Bone marrow (tissue), 2 donors: ENCODE results near the gene CYP4F3.
"Not testable (repeated sequence)": the region's sequence is repeated elsewhere in the genome, so short reads cannot be mapped to it uniquely, and the experiment has no call there.

Experiments used
- DNase-seq, 2 donors: peaks; one replicate each; lab custom pipeline; 2025; lab: John Stamatoyannopoulos, UW

CYP4F3 gene, protein sequence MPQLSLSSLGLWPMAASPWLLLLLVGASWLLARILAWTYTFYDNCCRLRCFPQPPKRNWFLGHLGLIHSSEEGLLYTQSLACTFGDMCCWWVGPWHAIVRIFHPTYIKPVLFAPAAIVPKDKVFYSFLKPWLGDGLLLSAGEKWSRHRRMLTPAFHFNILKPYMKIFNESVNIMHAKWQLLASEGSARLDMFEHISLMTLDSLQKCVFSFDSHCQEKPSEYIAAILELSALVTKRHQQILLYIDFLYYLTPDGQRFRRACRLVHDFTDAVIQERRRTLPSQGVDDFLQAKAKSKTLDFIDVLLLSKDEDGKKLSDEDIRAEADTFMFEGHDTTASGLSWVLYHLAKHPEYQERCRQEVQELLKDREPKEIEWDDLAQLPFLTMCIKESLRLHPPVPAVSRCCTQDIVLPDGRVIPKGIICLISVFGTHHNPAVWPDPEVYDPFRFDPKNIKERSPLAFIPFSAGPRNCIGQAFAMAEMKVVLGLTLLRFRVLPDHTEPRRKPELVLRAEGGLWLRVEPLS

GRCh38 chr19:15640294-15640903, at the start of gene CYP4F3:
CYP4F3 (plus strand) TSS chr19:15640897; CDS start chr19:15641416, 519 bp downstream.
- no peak for DNase-seq

DNA sequence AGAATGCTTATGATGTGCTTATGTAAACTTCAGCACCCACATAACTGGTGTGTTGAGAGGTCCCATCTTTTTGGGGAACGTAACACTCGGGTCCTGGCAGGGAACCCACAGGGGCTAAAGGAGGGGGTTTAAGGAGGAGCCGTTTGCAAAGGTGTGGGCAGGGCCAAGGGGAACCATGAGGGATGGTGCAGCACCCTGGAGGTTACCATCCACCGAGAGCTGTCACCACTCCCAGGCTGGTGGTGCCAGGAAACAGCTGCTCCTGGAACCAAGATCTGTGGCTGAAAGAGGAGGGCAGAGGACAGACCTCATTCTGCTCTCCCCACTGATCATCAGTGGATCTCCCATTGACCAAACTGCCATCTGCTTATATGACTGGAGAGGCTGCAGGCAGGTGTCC, 48.9 kb upstream of the CYP4F3 start:
- DNase-seq, result no peak

- not testable (repeated sequence) for DNase-seq
These were observed 48.2 kb upstream of the CYP4F3 start for GRCh38 chr19:15592506-15592905.

DNA sequence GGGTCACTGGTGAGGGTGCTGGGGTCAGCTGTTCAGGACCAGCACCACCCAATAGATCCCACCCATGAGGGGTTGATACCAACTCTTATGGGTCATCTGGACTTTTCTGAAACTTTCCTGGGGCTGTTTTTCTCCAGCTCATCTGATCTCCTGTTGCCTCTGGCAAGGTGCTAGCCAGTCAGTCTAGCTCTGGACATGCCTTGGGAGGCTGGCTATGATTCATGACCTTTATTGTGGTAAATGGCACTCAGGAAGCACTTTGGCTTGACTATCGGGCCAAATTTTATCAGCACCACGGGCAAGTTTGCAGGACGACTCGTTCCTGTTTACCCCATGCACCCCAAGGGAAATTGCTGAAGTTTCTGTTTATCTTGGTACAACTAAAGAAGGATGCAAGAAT, 46.9 kb upstream of the CYP4F3 start:
- DNase-seq, result not testable (repeated sequence)

- DNase-seq, result no peak
These were observed 45.6 kb upstream of the CYP4F3 start for GRCh38 chr19:15595069-15595468.

- not testable (repeated sequence) for DNase-seq
These were observed 32.4 kb upstream of the CYP4F3 start for GRCh38 chr19:15607978-15608925.

GRCh38 chr19:15609261-15609660, 31.4 kb upstream of the CYP4F3 start:
- DNase-seq, result no peak

DNA sequence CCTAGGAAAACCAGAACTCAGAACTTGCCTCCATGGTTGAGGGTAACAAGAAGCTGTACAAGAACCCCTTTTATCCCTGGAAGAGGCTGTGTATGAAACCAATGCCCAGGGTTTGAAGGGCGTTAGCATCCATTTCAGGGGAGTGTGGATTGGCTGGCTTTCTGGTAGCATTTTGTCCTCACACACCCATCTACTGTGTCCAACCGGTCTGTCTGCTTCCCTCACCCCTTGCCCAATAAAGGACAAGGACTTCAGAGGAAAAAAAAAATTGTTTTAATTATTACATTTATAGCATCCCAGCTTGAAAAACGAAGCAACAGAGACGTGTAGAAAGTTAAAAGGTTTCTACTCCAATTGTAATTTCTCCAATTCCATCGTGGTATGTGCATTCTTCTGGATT, 28.4 kb upstream of the CYP4F3 start:
- no peak for DNase-seq

DNA sequence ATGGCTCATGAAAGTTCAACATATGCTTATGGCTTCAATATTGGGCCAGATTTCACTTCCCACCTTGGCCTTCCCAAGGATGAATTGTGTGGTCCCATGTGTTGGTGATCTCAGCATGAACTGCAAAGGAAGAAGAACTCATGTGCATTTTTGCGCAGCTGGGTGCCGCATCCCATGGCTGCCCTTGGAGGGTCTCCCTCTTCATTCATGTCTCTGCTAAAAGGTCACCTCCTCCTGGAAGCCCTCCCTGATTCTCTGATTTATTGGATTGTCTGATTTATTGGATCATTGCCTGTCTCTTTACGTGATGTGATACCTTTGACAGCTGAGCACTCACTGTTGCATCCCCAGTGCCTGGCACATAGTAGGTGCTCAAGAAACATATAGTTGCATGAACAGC, 27.4 kb upstream of the CYP4F3 start:
- no peak for DNase-seq

DNA sequence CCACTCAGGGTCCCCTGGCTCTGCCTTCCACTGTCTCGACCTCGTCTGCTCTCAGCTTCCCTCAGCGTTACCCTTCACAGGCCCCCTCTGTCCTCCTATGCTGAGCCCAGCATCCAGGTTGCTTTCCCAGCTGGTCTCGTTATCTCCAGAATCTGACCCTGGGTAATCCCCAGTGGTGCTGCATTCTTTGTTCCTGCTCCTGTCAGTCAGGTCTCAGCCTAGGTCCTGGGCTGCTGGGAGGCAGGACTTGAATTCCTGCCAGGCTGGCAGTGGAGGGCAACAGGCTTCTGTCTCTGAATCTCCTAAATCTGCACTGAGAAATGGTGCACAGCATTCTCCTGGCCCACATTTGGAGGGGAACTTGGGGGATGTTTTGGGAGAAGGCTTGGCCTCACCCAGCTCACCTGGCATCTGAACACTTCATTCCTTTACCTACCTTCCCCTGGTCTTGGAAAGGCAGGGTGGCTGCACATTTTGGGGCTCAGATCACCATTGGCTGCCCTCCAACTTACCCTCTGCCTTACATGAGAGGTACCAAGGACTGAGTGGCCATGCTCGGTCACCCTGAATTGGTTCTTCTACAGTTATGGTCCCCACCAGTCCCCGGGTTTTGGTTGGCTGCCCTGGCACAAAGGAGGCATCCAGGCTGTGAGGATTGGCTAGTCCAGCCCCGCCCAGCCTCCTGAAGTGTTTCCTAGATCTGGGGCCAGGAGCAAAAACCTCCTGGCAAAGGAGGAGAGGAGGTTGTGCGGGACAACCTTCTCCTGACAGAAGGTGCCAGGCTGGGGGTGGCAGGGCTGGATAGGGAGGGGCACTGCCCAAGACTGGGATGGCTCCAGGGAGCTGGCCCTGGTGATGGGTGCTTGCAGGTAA, 26.0 kb upstream of the CYP4F3 start, which contains the start of gene CYP4F8:
Gene CYP4F8 (plus strand): TSS at position 712 of the 873 bp plus-strand sequence. CDS start 399 bp downstream, outside the sequence.
- DNase-seq, result no peak

DNA sequence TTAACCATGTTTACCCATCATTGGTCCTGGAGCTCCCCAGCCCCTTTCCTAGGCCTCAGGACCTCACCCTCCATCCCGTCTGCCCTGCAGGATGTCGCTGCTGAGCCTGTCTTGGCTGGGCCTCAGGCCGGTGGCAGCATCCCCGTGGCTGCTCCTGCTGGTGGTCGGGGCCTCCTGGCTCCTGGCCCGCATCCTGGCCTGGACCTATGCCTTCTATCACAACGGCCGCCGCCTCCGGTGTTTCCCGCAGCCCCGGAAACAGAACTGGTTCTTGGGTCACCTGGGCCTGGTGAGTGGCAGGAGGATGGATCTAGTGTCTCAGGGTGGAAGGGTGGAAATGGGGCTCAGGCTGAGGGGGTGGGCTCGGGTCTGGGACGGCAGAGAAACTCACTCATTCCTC, 25.2 kb upstream of the CYP4F3 start:
- no peak for DNase-seq

DNA sequence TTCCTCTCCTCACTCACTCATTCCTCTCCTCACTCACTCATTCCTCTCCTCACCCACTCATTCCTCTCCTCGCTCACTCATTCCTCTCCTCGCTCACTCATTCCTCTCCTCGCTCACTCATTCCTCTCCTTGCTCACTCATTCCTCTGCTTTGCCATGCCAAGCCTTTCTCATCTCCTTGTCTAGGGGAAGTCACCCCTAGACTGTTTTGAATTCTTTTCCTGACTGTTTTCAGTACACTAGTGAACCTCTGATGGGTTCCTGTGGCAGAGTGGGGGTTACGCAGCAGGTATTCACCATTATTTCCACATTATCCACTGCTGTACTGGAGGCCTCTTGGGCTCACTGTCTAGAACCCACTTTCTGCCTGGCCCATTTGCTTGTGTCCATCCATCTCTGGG, 24.5 kb upstream of the CYP4F3 start:
- DNase-seq, result no peak

- no peak for DNase-seq
These were observed 23.9 kb upstream of the CYP4F3 start for GRCh38 chr19:15616627-15617270.

DNA sequence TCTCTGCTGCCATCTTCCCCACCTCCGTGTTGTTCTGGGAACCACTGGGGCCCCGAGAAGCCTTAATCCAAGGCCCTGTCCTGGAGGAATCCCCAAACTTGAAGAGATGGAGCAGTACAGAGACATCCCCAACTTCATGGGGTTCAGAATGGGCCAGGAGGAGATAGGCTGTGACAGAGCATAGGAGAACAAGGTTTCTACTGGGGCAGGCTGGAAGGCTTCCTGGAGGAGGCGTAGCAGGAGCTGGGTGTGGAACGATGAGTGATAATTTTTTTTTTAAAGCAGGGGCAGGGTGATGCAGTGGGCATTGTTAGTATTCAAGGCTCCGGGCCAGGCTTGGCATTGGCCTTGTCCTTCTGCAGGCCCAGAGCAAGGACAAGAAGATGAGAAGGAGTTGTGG, 22.4 kb upstream of the CYP4F3 start:
- DNase-seq, result no peak

DNA sequence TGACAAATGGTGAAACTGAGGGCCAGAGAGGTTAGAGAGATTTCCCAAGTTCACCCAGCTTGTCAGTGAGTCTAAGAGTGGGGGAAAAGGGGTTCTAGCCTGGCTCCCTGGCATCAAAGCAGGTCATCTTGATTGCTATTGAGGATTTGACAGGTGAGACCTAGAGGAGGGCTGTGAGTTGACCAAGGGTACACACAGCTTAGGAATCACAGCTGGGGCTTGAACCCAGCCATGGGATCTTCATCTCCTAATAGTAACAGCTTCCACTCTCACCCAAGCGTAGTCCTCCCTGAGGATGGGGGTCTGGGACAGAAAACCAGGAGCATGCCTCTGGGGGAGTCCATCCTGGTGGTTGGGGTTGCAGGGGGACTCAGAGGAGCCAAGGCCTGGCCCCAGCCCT, 18.9 kb upstream of the CYP4F3 start:
- DNase-seq, result no peak

- no peak for DNase-seq
These were observed 17.7 kb upstream of the CYP4F3 start for GRCh38 chr19:15622991-15623390.

DNA sequence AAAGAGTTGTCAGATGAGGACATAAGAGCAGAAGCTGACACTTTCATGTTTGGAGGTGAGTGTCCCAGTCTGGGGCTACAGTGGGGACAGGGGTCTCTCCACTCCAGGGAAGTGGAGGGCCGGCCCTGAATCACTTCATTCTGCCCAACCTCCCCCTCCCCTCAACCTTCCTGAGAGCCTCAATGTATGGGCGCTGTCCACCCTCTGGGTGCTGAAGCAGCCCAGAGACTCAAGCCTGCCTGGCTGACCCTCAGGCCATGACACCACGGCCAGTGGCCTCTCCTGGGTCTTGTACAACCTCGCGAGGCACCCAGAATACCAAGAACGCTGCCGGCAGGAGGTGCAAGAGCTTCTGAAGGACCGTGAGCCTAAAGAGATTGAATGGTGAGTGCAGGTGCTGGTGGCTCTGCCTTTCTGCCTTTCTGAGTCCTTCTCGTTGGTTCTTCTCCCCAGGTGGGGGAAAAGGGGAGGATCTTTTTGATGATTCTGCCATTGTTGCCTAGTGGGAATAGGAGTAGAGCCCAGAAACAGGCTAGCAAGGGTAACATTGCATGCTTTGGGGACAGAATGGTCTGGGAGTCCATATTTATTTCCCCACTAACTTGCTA, 16.9 kb upstream of the CYP4F3 start:
- no peak for DNase-seq

DNA sequence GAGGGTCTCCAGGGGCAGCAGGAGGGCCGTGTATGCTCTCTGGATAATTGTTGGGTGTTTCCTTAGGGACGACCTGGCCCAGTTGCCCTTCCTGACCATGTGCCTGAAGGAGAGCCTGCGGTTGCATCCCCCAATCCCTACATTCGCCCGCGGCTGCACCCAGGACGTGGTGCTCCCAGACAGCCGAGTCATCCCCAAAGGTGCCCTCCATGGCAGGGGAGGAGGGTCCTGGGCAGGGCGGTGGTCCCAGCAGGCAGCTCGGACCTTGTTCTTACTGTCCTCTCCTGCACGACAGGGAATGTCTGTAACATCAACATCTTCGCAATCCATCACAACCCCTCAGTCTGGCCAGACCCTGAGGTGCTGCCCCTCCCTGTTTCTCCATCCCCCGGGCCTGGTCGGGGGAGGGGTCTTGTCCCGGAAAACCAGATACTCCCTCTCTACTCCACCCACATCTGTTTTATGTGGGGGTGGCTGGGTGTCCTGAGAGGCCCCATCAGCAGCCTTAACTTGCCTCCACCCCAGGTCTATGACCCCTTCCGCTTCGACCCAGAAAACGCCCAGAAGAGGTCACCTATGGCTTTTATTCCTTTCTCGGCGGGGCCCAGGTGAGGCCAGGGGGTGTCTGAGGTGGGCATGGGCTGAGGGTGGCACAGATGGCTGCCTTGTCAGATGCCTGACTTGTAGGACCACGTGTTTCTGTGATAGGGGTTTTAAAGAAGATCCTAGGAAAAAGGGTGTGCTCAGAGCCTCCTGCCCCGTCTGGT, 12.3 kb upstream of the CYP4F3 start:
- DNase-seq, result no peak
